ENCODE data around the gene ZCCHC3.
"Not testable (repeated sequence)": the region's sequence is repeated elsewhere in the genome, so short reads cannot be mapped to it uniquely, and the experiment has no call there.

The ZCCHC3 gene

DNA sequence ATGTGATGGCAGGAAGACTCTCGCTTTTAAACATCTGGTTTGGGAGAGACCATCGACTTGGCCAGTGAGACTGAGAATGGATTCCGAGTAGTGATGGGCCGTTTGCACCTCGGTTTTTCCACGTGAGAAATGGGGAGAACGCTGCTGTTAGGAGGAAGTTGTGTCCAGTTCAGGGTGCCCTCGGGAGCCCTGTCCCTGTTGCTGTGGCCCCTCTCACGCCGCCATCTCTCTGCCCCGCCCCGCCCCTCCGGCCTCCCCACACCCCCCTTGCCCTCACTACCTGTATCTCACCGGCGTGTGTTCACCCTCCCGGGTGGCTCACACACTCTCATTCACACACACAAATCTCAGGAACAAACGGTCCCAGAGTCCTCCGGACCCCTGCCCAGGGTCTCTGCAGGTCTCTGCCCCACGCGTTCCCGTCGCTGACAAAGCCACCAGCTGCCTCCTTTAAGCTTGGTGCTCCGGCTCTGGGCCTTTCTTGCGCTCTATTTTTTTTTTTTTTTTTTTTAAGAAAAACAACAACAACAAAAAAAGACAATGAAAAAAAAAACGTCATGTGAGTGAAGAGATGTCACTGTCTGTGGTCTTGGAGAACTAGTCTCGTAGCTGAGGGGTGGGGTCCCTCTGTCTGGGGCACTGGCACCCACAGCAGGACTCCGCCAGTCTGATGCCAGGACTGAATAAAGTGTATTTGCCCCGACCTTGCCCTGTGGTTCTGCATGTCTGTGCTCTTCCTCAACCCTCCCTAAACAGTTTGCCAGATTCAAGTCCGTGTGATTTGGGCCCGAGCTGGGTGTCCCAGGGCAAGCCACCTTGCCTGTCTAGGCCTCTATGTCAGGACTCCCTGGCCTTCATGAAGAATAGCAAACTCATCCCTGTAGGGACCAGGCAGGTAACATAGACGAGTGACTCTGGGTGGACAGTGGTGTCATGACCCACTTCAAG lies 30.9 kb downstream of the ZCCHC3 start:
- ChIA-PET POLR2A (interaction anchor here (1.0 to 4.1 kb wide), 4 partner anchors 18 to 31 kb away, joined by 3 to 29 read pairs (median 5); partner anchors contain the start of genes NRSN2 and ZCCHC3), CTCF (no interaction called here)
- no peak for DNase-seq (ENCODE audit: extremely low spot score)
- no peak for TF ChIP-seq FOXK2 (IDR thresholded peaks at IDR 0.05)
- TF ChIP-seq ZNF384 (IDR thresholded peaks at IDR 0.05), result no peak
- TF ChIP-seq CTBP1 (IDR thresholded peaks at IDR 0.05; ENCODE audit: borderline replicate concordance), result no peak
- TF ChIP-seq TARDBP (IDR thresholded peaks at IDR 0.05), result no peak

GRCh38 chr20:328975-329695 lies 31.8 kb downstream of the ZCCHC3 start:
- CTCF ChIA-PET, result interaction anchor here (0.8 to 2.8 kb wide), 2 partner anchors 17 to 110 kb away, joined by 3 to 24 read pairs; partner anchors contain the start of gene NRSN2
- POLR2A ChIA-PET, result interaction anchor here (0.5 to 4.1 kb wide), 7 partner anchors 9 to 32 kb away, joined by 3 to 29 read pairs (median 5); partner anchors contain the start of genes NRSN2 and ZCCHC3
- no peak for DNase-seq (ENCODE audit: extremely low spot score)
- TF ChIP-seq CTBP1 (IDR thresholded peaks at IDR 0.05; ENCODE audit: borderline replicate concordance) (no peak), BHLHE40 (IDR thresholded peaks at IDR 0.05; ENCODE audit: borderline replicate concordance) (no peak), FOXA1 (IDR thresholded peaks at IDR 0.05) (no peak), SP1 (IDR thresholded peaks at IDR 0.05) (no peak), HDGF (IDR thresholded peaks at IDR 0.05; ENCODE audit: borderline replicate concordance) (no peak), ZNF384 (IDR thresholded peaks at IDR 0.05) (no peak)

- ChIA-PET CTCF (interaction anchor here (0.8 to 2.8 kb wide), 4 partner anchors 16 to 110 kb away, joined by 3 to 24 read pairs (median 6); partner anchors contain the start of gene NRSN2), POLR2A (interaction anchor here (0.9 to 4.1 kb wide), 5 partner anchors 8 to 64 kb away, joined by 4 to 29 read pairs (median 5); partner anchors contain the start of genes NRSN2 and ZCCHC3)
- TF ChIP-seq SP1 (IDR thresholded peaks at IDR 0.05), result no peak
- no peak for TF ChIP-seq ARNT (IDR thresholded peaks at IDR 0.05)
- no peak for TF ChIP-seq TARDBP (IDR thresholded peaks at IDR 0.05)
- no peak for TF ChIP-seq FOXA1 (IDR thresholded peaks at IDR 0.05)
- TF ChIP-seq L3MBTL2 (conservative IDR thresholded peaks at IDR 0.05), result no peak
- TF ChIP-seq FOXM1 (IDR thresholded peaks at IDR 0.05; ENCODE audit: borderline replicate concordance), result no peak
- TF ChIP-seq SUZ12 (IDR thresholded peaks at IDR 0.05), result no peak
- no peak for TF ChIP-seq CTBP1 (IDR thresholded peaks at IDR 0.05; ENCODE audit: borderline replicate concordance)
- no peak for TF ChIP-seq LEF1 (IDR thresholded peaks at IDR 0.05; ENCODE audit: borderline replicate concordance)
- no peak for TF ChIP-seq PKNOX1 (IDR thresholded peaks at IDR 0.05)
- no peak for TF ChIP-seq HDGF (IDR thresholded peaks at IDR 0.05; ENCODE audit: borderline replicate concordance)
- no peak for TF ChIP-seq ELF4 (IDR thresholded peaks at IDR 0.05)
- no peak for TF ChIP-seq ZNF384 (IDR thresholded peaks at IDR 0.05)
- TF ChIP-seq NFRKB (IDR thresholded peaks at IDR 0.05), result no peak
- no peak for TF ChIP-seq FOXK2 (IDR thresholded peaks at IDR 0.05)
- TF ChIP-seq BHLHE40 (IDR thresholded peaks at IDR 0.05; ENCODE audit: borderline replicate concordance), result no peak
- DNase-seq (ENCODE audit: extremely low spot score), result no peak
These were observed 32.5 kb downstream of the ZCCHC3 start for GRCh38 chr20:329851-330232.

DNA sequence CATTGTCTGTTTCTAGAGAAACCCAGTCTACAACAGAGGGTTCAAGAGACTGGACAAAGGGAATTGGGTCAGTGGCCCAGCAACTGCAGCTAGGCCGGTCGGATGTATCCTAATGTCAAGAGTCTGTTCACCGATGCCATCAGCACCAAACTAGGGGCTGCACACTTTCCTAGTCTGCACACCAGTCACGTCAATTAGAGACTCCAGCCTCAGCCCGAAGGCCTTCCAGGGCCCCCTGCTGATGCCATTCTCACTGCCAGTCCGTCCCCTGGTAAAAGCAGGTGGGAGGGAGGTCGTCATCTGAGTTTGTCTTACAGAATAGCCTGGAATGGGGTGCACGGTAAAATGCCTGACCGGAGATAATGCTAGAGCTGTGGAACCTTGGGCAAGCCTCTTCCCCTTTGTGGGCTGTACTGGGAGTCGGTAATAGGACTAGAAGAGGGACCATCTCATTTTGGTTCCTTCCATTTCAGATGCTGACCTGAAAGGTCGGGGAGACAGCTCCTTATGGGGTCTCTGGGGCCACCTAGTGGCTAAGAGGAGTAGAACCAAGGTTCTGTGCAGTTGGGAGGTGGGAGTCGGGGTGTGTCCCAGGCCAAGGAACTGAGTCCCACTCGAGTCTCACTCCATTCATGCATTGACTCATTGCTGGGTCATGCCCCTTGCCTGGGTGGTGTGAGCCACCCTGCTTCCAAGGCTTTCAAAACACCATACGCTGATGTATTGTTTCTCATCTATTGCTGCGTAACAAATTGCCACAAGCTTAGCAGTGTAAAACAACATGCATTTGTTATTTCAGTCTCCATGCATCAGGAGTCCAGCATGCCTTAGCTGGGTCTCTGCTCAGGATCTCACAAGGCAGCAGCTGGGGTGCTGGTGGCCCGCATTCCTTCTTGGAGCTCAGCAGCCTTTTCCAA lies 33.1 kb downstream of the ZCCHC3 start:
- DNase-seq (ENCODE audit: extremely low spot score), result peak; percentile 68
- TF ChIP-seq SP1 (IDR thresholded peaks at IDR 0.05) (no peak), FOXA1 (IDR thresholded peaks at IDR 0.05) (no peak), ZNF384 (IDR thresholded peaks at IDR 0.05) (no peak), BHLHE40 (IDR thresholded peaks at IDR 0.05; ENCODE audit: borderline replicate concordance) (no peak), FOXM1 (IDR thresholded peaks at IDR 0.05; ENCODE audit: borderline replicate concordance) (no peak), LEF1 (IDR thresholded peaks at IDR 0.05; ENCODE audit: borderline replicate concordance) (no peak), ELF4 (IDR thresholded peaks at IDR 0.05) (0 out of 2 replicates have a peak, but pooled peaks have one; percentile 13)
- ChIA-PET CTCF (interaction anchor here (0.5 to 2.8 kb wide), 12 partner anchors 12 to 146 kb away, joined by 3 to 24 read pairs (median 4); partner anchors contain the start of gene NRSN2), POLR2A (interaction anchor here (0.9 to 4.1 kb wide), 7 partner anchors 7 to 73 kb away, joined by 3 to 29 read pairs (median 5); partner anchors contain the start of genes DEFB132, NRSN2 and ZCCHC3)

- no peak for DNase-seq (ENCODE audit: extremely low spot score)
- POLR2A ChIA-PET, result interaction anchor here (0.7 to 1.9 kb wide), 2 partner anchors 13 to 33 kb away, joined by 3 to 5 read pairs; partner anchors contain the start of gene NRSN2
- CTCF ChIA-PET, result no interaction called here
- TF ChIP-seq ZNF384 (IDR thresholded peaks at IDR 0.05) (no peak), L3MBTL2 (conservative IDR thresholded peaks at IDR 0.05) (no peak), FOXK2 (IDR thresholded peaks at IDR 0.05) (no peak), ELF4 (IDR thresholded peaks at IDR 0.05) (no peak), PKNOX1 (IDR thresholded peaks at IDR 0.05) (no peak), SP1 (IDR thresholded peaks at IDR 0.05) (no peak), CTBP1 (IDR thresholded peaks at IDR 0.05; ENCODE audit: borderline replicate concordance) (no peak), TARDBP (IDR thresholded peaks at IDR 0.05) (no peak), HDGF (IDR thresholded peaks at IDR 0.05; ENCODE audit: borderline replicate concordance) (no peak)
These were observed 37.2 kb downstream of the ZCCHC3 start for GRCh38 chr20:334578-334977.

DNA sequence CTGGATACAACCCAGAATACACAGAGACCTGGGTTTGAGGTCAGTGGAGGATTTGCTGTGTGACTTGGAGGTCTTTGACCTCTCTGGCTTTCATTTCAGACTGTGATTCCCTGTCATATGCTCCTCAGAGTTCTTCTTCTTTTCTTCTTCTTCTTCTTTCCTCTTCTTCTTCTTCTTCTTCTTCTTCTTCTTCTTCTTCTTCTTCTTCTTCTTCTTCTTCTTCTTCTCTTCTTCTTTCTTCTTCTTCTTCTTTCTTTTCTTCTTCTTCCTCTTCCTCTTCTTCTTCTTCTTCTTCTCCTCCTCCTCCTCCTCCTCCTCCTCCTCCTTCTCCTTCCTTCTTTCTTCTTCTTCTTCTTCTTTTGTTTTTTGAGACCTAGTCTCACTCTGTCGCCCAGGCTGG lies 38.7 kb downstream of the ZCCHC3 start:
- POLR2A ChIA-PET, result interaction anchor here (2.2 kb wide), 1 partner anchor 11 kb away, joined by 9 read pairs; the partner anchor contains the start of gene NRSN2
- CTCF ChIA-PET, result interaction anchor here (1.3 kb wide), 1 partner anchor 39 kb away, joined by 4 read pairs; the partner anchor contains the start of gene ZCCHC3

More for the DNA sequence above, 38.7 kb downstream of the ZCCHC3 start:
- not testable (repeated sequence) for DNase-seq (ENCODE audit: extremely low spot score)

All from HEK293T (cell line).